GM12872 (cell line): ENCODE results near the gene ABCB6.

ENCODE experiments used
- CTCF ChIP-seq: IDR thresholded peaks from 3 replicates; pipeline ENCODE4 v1.5.1; 2011; ENCODE audit warnings: low read depth, mild to moderate bottlenecking, low read length, moderate library complexity; ENCODE audit not compliant: insufficient read depth

The ABCB6 gene

GRCh38 chr2:219249203-219249980 is 30.6 kb upstream of the ABCB6 start:
- TF ChIP-seq CTCF: no peak

- no peak for TF ChIP-seq CTCF
These were observed 30.1 kb upstream of the ABCB6 start for GRCh38 chr2:219248845-219249202.

- no peak for TF ChIP-seq CTCF
These were observed 29.2 kb upstream of the ABCB6 start for GRCh38 chr2:219247678-219248642.

- TF ChIP-seq CTCF: no peak
These were observed 27.8 kb upstream of the ABCB6 start for GRCh38 chr2:219246559-219246958.

GRCh38 chr2:219245899-219246230 is 27.1 kb upstream of the ABCB6 start:
- TF ChIP-seq CTCF: no peak

- no peak for TF ChIP-seq CTCF
These were observed 26.6 kb upstream of the ABCB6 start, which contains the start of the genes GLB1L and STK16 for GRCh38 chr2:219245148-219245898. Gene GLB1L (minus strand): TSS chr2:219245444. CDS start chr2:219243573, 1,871 bp downstream. Gene STK16 (plus strand): TSS chr2:219245479. CDS start chr2:219246000, 521 bp downstream.

- TF ChIP-seq CTCF: no peak
These were observed 26.0 kb upstream of the ABCB6 start for GRCh38 chr2:219244789-219245147.
